CD4-positive, alpha-beta T cell treated with Interleukin-6 at 100 ng/mL for 8 hours (primary cell): ENCODE results near the gene NDUFAF8.
A peak's percentile ranks its signal among the peaks of the same experiment; 100 is the strongest.

Experiments
- DNase-seq: peaks from one replicate; pipeline ENCODE4 v3.0.0-alpha.2; 2020; ENCODE audit warnings: mixed read lengths, low spot score

NDUFAF8 gene

DNA sequence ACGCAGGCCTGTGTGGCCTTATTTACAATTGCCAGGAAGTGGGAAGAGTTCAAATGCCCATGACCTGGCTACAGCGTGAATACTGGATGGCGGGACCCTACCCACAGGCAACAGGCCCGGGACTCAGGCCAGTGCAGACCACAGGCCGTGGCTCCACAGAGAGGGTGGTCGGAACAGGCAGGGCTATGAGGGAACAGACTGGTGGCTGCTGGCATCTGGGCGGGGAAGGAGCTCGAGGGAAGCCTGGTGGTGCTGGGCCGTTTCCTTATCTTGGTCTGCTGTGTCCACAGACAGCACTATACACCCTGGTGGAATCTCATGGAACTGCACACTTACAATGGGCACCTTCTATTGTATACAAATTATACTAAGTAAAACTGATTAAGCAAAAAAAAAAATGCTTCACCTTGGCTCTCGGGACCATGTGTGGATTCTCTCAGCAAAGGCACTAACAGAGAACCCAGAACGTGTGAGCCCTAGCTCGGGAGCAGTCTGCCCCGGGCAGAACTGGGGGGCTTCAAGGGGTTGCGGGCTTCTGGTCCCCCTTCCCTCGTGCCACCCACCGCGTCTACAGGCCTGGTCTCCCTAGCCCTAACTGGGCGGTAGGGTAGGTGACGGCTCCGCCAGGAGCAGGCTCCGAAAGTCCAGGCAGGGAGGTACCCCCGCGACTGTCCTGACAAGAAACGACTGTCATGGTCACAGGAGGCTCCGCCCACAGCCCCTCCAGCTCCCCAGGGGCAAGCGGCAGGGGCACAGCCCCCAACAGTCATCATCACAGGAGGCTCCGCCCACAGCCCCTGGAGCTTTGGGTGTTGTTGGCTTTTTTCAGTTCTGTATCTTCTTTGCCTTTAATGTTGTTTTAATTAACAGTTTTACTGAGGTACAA lies 38.2 kb upstream of the NDUFAF8 start:
- DNase-seq: no peak

DNA sequence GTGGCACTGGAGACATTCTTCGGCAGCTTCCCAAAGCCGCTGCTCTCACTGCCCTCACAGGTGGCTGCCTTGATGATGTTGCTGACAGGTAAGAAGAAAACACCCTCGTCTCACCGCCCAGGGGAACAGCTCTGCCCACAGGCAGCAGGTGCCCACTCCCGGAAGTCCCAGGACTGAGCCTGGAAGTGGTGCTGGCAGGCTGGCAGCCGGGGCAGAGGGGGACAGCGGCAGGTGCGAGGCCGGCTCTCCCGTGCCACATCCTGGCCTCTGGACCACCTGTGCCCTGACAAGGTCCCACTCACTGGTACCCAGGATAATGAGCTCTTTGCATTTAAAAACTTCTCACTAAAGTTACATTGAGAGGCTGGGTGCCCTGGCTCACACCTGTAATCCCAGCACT lies 36.8 kb upstream of the NDUFAF8 start:
- no peak for DNase-seq

DNA sequence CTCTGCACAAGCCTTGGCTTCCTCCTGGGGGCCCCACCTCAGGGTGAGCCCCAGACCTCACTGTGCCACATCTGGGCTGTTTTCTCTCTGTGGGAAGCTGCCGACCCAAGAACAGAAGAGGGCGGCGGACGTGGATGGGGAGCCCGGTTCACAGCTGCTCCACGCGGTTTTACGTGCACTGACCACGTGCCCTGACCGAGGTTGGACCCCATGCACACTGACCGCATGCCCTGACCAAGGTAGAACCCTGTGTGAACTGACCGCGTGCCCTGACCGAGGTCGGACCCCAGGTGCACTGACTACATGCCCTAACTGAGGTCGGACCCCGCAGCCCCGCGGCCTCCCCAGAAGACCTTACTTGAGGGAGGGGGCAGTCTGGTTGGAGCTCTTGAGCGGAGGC lies 36.0 kb upstream of the NDUFAF8 start:
- no peak for DNase-seq

DNA sequence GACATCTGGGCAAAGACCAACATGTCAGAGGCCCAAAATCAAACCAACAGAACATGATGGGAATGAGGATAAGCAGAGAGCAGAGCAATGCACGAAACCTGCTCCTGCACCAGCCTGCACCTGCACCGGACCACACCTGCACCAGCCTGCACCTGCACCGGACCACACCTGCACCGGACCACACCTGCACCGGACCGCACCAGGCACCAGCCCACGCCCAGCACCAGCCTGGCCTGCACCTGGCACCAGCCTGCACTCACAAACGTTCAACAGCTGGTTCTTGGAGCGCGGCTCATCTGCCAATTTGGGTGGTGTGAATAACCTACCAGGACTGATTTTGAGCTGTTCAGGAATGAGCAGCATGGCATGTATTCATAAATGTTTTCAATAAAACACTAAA lies 34.5 kb upstream of the NDUFAF8 start:
- no peak for DNase-seq

DNA sequence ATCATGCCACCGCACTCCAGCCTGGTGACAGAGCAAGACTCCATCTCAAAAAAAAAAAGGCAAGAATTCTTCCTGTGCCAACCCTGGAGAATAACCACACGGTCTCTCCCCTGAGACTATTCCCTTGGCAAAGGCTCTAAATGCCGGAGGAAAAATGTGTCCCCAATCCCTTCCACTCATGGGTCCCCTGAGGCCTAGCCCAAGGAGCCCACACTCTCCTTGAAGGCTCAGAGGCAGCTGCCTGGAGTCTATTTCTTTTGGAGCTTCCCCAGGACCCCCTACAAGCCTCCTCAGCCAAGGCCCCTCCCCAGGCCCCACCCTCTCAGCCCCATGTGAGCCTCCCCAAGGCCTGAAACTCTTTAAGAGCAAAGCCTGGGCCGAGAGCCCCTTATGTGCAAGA lies 33.0 kb upstream of the NDUFAF8 start:
- DNase-seq: no peak

DNA sequence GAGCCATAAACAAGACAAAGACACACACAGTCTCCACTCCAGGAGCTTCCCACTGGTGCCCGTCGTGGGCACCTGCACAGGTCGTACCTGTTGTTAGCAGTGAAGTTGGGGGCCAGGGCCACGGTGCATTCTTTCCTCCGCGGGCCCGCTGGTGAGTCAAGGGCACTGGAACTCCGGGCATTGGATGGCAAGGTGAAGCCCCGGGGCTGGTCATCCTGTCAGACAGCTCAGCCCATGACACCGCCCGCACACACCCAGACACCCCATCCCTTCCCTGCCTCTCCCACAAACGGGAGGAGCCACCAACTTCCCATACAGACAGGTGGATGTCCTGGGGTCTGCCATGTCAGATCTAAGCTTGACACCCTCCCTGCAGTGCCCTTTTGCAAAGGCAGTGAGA lies 32.5 kb upstream of the NDUFAF8 start:
- no peak for DNase-seq

DNA sequence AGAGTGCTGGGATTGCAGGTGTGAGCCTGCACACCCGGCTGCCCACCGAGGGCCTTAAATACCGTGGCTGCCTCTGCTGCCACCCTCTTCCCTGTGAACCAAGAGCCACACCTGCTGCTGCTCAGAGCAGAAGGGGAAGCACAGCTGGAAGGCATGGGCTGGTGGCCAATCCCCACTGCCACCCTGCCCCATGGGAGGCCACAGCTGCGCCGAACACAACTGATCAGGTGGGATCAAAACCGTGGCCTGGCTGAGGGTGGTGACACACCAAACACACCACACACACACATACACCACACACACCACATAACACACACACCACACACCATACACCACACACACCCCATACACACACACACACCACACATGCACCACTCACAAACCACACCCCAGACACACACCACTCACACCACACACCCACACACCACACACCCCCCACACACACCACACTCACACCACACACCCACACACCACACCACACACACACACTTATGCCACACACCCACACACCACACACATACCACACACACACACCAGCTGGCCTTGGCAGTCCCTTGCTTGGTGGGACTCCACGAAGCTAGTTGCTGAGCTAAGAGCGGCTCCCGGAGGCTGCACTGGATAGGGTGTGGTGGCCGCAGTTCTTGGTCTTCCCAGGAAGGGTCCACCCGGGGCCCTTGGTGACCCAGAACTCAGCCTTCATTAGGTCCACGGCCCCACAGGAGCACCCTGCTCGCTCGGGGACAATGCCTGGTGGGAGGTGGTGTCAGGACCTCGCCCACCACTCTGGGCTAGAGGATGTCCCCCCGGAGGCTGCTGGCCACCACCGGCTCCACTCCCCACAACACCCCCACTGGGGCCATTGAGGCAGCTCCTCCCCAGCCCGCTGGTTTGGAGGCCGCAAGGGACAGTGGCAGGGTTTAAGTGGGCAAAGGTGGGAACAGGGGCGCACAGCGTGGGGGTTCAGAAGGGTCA lies 31.2 kb upstream of the NDUFAF8 start:
- DNase-seq: no peak

DNA sequence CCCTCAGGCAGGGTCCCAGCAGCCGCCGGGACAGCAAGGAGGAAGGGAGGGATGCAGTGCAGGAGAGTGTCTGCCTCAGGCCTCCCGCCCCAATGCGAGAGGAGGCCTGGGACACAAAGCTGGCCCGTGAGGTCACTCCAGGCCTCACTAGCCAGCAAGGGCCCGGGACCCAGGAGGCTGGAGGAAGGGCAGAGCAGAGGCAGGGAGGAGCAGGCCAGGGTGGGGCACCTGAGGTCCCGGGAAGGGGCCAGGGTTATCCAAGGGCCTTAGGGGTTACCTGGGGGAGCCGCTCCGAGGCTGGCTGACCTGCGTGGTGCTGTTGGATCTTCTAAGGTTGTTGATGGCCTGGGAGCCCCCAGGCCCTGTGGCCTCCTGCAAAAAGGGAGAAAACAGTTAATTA lies 30.5 kb upstream of the NDUFAF8 start:
- no peak for DNase-seq

DNA sequence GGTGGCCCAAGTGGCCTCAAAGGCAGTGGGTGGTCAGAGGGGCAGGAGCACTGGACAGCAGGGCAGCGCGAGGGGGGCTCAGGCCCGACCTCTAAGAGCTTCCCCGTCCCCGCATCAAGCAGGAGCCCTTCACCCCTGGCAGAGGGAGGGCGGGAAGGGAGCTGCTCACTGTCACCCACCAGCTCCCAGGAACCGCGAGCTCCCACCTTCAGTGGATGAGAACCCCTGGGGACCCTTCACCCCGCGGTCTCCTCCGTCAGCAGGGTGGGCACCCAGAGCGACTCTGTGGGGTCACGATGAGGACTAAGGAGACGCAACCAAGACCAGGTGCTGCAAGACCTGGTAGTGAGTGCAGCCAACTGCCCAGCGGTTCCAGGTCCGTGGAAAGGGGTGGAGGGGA lies 30.0 kb upstream of the NDUFAF8 start:
- no peak for DNase-seq

DNA sequence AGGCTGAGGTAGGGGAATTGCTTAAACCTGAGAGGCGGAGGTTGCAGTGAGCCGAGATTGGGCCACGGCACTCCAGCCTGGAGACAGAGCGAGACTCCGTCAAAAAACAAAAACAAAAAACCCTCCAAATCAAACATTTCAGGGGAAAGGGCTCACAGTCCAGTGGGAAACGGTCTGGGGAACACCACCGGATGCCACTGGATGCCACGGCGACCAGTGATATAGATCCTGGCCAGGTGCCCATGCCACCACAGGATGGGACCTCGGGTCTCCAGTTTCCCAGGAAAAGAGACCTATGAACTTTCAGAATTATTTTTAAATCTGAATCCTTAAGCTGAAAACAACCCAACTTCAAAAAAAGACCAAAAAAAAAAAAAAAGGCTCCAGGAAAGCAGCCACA lies 28.7 kb upstream of the NDUFAF8 start:
- DNase-seq: no peak

DNA sequence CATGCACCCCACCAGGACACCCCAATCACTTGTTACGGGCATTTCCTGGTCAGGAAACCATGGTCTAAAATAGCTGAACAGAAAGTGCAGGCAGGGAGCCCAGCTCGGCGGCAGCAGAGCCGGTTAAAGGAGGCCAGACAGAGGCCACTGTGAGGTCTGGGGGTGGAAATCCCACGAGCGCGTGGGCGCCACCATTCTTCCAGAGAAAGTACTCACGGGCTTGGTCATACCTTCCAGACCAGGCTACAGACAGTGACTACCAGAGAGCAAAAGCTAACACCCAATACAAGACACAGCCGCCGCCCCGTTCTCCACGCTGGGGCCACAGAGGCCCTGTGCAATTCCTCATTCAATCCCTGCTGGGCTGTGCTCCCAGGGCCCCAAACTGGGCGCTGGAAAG lies 28.2 kb upstream of the NDUFAF8 start:
- no peak for DNase-seq

DNA sequence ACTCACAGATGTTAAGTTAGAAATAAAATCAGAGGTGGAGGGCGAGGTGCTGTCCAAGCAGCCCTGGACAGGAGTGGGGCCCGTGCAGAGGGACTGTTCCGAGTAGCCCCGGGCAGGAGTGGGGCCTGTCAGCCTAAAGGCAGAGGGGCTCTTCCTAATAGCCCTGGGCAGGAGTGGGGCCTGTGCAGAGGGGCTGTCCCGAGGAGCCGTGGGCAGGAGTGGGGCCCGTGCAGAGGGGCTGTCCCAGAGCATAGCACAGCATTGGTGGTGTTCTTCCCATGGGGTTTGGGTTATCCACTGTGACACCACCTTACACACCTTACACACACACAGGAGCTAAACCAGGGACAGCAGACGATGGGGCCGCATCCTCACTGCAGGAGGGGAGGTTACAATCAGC lies 26.8 kb upstream of the NDUFAF8 start:
- no peak for DNase-seq

DNA sequence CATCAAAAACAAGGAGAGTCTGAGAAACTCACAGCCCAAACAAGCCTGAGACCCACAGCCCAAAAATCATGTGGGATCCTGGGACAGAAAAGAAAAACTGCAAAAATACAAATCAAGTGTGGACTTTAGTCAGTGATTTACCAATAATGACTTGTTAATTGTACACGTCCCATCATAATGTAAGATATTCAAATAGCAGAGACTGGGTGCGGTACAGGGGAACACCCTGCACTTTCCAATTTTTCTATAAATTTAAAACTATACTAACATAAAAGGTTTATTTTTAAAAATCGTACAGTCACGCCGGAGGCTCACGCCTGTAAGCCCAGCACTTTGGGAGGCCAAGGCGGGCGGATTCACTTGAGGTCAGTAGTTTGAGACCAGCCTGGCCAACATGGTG lies 25.1 kb upstream of the NDUFAF8 start:
- no peak for DNase-seq

DNA sequence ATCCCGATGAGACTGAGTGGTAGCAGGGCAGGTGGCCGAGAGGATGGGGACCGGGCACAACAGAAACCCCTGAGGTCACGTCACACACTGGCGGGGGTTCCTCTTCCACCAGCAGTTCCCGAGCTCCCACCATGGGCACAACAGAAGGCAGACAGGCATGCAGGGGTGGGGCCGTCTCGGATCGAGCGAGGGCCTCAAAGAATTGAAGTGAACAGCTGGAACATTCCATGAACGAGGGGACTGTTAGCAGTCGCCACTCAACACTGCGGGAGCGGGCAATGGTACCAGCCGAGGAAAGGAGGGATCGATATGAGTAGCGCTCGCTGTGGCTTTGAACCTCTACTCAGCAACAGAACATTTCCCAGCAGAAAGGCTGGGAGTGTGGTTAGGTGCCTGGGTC lies 21.6 kb upstream of the NDUFAF8 start:
- DNase-seq: no peak

DNA sequence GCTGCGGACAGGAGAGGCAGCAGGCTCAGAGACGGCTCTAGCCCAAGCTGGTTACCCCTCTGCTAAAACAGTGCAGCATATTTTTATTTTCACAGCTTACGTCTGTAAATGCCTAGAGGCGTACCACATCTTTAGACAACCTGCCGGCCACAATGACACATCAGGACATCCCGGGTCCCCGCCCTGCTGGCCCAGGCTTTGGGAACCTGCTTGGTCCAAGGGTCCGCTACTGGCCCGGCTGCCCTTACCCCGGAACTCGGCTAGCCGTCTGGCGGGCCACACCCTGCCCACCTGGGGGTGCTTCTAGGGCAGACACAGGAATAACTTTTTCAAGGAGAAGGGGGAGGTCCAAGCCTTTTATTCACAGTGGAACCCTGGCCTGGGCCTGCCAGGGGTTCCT lies 20.7 kb upstream of the NDUFAF8 start:
- no peak for DNase-seq

DNA sequence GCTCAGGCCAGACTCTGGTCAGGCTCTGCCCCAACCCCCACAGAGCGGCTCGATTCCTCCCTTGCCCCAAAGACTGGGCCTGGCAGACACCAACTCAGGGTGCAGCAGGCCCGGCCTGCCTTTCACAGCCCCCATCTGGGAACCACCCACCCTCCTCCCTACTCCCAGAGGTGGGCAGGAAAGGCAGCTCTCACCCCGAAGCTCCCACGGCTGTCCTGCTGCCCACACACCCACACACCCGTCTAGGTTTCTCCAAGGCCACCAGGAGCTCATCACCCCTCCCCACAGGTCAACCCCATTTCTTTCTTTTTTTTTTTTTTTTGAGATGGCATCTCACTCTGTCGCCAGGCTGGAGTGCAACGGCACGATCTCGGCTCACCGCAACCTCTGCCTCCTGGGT lies 20.1 kb upstream of the NDUFAF8 start:
- DNase-seq: no peak

DNA sequence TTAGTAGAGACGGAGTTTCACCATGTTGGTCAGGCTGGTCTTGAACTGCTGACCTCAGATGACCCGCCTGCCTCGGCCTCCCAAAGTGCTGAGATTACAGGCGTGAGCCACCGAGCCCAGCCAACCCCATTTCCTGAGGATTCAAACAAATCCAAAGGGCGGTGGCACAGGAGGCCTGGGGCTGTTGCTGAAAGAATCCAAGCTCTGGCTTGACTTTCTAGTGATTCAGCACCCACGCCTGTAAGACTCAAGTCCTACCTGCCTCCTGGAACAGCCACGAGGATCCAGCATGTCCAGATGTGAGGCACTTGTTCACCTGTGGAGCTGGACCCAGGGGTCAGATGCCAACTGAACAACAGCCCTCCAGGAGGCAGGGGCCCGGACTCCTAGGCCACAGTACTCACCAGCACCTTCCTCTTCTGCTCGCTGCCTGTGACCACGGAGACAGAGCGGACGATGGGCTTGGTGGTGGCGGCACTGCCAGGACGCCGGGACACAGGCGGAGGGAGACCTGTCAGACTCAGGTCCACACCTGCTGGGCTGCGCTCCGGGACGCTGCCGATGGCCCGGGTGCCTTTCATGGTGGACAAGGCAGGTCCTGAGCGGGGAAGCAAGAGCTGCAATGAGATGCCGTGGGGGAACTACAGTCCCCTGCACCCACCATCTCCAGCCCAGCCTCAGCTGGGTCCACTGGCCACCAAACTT lies 19.5 kb upstream of the NDUFAF8 start:
- no peak for DNase-seq

DNA sequence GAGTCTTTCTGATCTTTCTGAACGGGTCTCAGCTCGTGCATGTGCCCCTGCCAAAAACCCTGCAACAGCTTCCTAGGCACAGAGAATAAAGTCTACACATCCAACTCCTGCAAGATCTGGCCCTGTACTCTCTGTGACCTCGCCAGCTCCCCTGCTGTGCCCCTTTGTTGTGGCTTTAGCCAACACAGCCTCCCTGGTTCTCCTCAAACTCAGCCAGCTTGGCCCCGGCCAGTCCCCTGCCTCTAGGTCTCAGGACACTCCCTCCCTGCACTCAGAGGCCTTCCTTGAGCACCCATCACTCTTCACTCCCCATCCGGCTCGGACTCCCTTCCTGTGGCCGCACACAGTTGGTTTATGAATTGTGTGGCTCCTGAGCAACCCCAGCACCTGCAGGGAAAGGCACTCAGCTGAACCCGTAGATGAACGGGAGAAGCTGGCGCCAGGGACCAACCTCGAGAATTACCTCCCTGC lies 17.7 kb upstream of the NDUFAF8 start:
- DNase-seq: no peak

DNA sequence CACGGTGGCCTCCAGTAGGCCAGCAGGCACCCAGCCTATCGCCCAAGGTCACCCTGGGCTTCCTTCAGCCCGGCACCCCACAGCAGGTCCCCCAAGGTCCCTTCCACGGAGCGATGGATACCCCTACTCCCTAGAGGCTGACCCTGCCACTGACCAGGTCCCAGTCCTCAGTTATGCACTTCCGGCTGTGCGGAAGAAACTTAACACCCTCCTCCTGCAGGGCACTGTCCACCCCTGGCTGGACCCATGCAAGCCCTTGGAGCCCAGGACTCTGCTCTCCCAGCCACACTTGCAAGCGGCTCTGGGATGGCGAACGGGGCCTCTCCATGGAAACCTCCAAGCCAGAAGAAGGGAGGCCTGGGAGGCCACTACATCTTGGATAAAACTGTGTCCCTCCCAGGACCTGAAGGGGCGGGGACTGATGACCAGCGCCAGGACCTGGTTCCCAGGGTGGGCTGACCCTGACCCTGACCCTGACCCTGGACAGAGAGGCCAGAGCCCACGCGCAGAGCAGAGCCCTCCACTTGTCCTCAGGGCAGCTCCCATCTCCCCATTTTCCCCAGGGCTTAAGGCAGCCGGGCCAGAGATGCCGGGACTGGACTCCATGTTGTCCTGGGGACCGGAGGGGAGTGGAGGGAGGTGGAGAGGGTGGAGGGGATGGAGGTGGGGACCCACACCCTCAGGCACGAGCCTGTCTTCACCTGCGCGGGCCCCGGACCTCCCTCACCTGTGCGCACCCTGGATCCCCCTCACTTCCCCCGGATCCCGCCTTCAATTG lies 17.1 kb upstream of the NDUFAF8 start:
- DNase-seq: no peak

DNA sequence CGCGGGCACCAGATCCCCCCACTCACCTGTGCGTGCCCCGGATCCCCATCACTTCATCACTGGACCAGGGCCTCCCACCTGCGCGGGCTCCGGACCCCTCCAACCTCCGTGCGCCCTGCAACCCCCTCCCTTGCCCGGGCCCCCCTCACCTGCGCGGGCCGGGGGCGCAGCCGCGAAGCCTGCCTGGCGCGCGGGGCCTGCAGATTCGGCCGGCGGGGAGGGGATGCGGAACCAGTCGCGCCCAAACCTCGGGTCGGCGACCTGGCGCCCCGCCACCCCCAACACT lies 16.6 kb upstream of the NDUFAF8 start:
- no peak for DNase-seq

DNA sequence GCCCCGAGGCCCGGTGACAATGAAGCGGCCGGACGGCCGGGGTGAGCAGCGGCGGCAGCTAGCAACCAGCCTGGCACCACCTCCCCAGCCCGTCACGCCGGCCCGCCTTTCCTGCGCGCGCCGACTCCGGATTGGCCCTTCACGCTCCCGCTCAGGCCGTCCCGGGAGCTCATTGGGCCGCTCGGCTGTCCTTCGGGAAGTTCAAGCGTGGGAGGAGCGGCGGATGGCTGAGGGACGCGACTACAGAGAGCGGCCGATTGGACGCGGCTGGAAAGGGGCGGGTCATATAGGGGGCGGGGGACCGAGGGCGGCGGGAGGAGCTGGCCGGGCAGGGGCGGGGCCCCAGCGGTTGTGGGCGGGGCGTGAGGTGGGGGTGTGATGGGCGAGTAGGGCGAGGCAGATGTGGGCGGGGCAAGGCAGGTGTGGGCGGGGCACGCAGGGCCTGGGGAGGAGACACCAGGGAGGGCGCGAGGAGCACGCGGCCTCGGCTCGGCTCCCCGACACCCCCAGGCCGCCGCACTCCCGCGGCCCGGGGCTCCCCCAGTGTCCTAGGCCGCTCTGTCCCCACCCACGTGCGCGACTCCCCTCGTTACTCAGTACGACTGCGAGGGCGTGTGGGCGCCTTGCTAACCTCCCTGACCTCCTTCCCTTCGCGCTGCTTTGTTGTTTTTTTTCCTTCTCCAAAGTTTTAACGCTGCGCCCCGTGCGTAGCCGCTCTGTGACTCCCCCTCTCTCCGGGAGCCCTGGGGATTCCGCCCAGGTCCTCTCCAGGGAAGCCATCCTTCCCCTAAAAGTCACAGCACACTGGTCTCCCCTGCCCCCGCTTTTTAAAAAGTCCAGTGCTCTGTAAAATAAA lies 16.0 kb upstream of the NDUFAF8 start, which contains the start of gene CEP131:
Gene CEP131, minus strand, starts transcription at position 60 of the 856 bp plus-strand sequence. CDS start 2,909 bp downstream, outside the sequence.
- peak; percentile 99 for DNase-seq
